H1 (cell line): ENCODE data around the gene DMC1. TPM values are rescaled to one million over a fixed set of nuclear protein-coding genes. Genes with fewer than 3 reads are reported as not detected.

Source experiments
- BCL11A ChIP-seq, 2 experiments: IDR thresholded peaks; one replicate each; pipeline ENCODE4 v1.6.1; 2011; ENCODE audit warnings: low read depth in 2 of 2, low read length in 2 of 2, mild to moderate bottlenecking in 2 of 2
- HDAC2 ChIP-seq, 2 experiments: fragments of 300-600 bp in 1 of 2; sonication (generic) in 1 of 2; IDR thresholded peaks; 2 replicates each; pipeline ENCODE4 v1.6.1; 2011 to 2012; ENCODE audit warnings: low read depth in 2 of 2, low read length in 2 of 2, mild to moderate bottlenecking in 2 of 2, moderate library complexity in 2 of 2, borderline replicate concordance in 1 of 2, inconsistent platforms in 1 of 2
- KDM4A ChIP-seq: IDR thresholded peaks from one replicate; pipeline ENCODE4 v1.7.1; 2012; ENCODE audit warnings: low read depth, mild to moderate bottlenecking, moderate library complexity, low read length, inconsistent platforms; ENCODE audit not compliant: severe bottlenecking
- SIN3A ChIP-seq, 2 experiments: IDR thresholded peaks in 1 of 2; conservative IDR thresholded peaks in 1 of 2; 2 replicates each; pipeline ENCODE4 v1.6.1; 2011 to 2012; ENCODE audit warnings: low read length in 2 of 2, improper control_type of control experiment in 1 of 2, low read depth in 1 of 2, mild to moderate bottlenecking in 1 of 2
- TEAD4 ChIP-seq: IDR thresholded peaks from 2 replicates; pipeline ENCODE4 v1.6.1; 2012; ENCODE audit warnings: low read depth, low read length, inconsistent platforms, mixed read lengths
- polyA plus RNA-seq, 7 experiments: library from polyadenylated mRNA; depleted of rRNA in 3 of 7; stranded (reverse) in 5 of 7; unstranded in 2 of 7; fragments of >200 nt in 5 of 7; fragments of 200-250 nt in 2 of 7; gene quantifications; 1 replicate in 5 of 7; 2 replicates in 1 of 7; 4 replicates in 1 of 7; pipeline versions ENCODE4 v1.2.1 to v1.2.3, GENCODE V29; 2011 to 2013; ENCODE audit warnings: missing spikeins in 2 of 7, mixed read lengths in 2 of 7
- total RNA-seq: library from RNA; stranded (reverse); fragmentation: NEBNext Ultra II Directional; extraction: Animal tissue kit (Norgen Biotek cat#: 25700); gene quantifications from 2 replicates; pipeline ENCODE4 v1.2.1, GENCODE V29; 2021

The DMC1 gene
- total and polyA plus RNA-seq, 2 of the 8 experiments (the other 6 are each of a cell fraction or from before 2014, with no cell fraction given): 3.8 to 7.2 TPM

GRCh38 chr22:38513063-38513462 lies 56.9 kb downstream of the DMC1 start (continued):
- TF ChIP-seq SIN3A (conservative IDR thresholded peaks at IDR 0.05 in 1 of 2, IDR thresholded peaks at IDR 0.05 in 1 of 2; ENCODE audit: low read depth in 1 of 2, low read length in 2 of 2) (0 out of 4 replicates have a peak, but pooled peaks have one; percentile 40 to 43), BCL11A (IDR thresholded peaks at IDR 0.05; ENCODE audit: low read depth in 2 of 2, low read length in 2 of 2) (no peak), KDM4A (no peak), HDAC2 (IDR thresholded peaks at IDR 0.05; ENCODE audit: borderline replicate concordance in 1 of 2, low read depth in 2 of 2, low read length in 2 of 2) (no peak), TEAD4 (no peak)
- TF ChIP-seq, all 59 proteins: peak for 4
